Heart left ventricle (tissue), 16 donors: Measurements from ENCODE around the gene MYLK2. TPM values are rescaled to one million over a fixed set of nuclear protein-coding genes. Genes with fewer than 3 reads are reported as not detected.

ENCODE experiments used
- ATAC-seq, 4 donors: fragments of 200-7000 bp; cut with Tn5 transposase; one replicate each; pipeline ENCODE4 v1.9.1; 2020 to 2022; ENCODE audit warnings: moderate library complexity in 4 of 4, mild to moderate bottlenecking in 3 of 4, moderate number of reproducible peaks in 1 of 4
- DNase-seq, 5 donors: peaks; one replicate each; pipeline ENCODE4 v3.0.0-alpha.2; 2020
- H3K27ac ChIP-seq, 12 donors: fragments of 200-600 bp; sonication (generic) in 4 of 12; one replicate each; pipeline versions ENCODE4 v1.5.0 to v1.8.0; 2016 to 2022; ENCODE audit warnings: mild to moderate bottlenecking in 2 of 12
- H3K27me3 ChIP-seq, 9 donors: fragments of 200-600 bp; sonication (generic) in 2 of 9; one replicate each; pipeline versions ENCODE4 v1.5.1 to v1.8.0; 2016 to 2022; ENCODE audit warnings: mild to moderate bottlenecking in 3 of 9
- H3K36me3 ChIP-seq, 9 donors: fragments of 200-600 bp; sonication (generic) in 2 of 9; one replicate each; pipeline versions ENCODE4 v1.5.0 to v1.8.0; 2018 to 2022; ENCODE audit warnings: mild to moderate bottlenecking in 2 of 9
- H3K4me1 ChIP-seq, 12 donors: fragments of 200-600 bp; sonication (generic) in 4 of 12; one replicate each; pipeline versions ENCODE4 v1.5.0 to v1.8.0; 2016 to 2022; ENCODE audit warnings: mild to moderate bottlenecking in 3 of 12
- H3K4me3 ChIP-seq, 12 donors: fragments of 200-600 bp; sonication (generic) in 4 of 12; one replicate each; pipeline versions ENCODE4 v1.5.0 to v1.8.0; 2017 to 2022; ENCODE audit warnings: mild to moderate bottlenecking in 9 of 12, moderate library complexity in 4 of 12
- H3K9me3 ChIP-seq, 12 donors: fragments of 200-600 bp; sonication (generic) in 4 of 12; one replicate each; pipeline versions ENCODE4 v1.5.0 to v1.8.0; 2016 to 2022; ENCODE audit warnings: mild to moderate bottlenecking in 1 of 12
- POLR2A ChIP-seq, 2 donors: fragments of 450-650 bp; IDR thresholded peaks; one replicate each; pipeline ENCODE4 v1.6.1; 2017; ENCODE audit warnings: antibody characterized with exemption in 2 of 2, mild to moderate bottlenecking in 2 of 2, moderate library complexity in 2 of 2
- WGBS, 4 donors: extraction: QIAGEN DNeasy Blood & Tissue Kit in 2 of 4; methylation state at CpG; one replicate each; pipeline versions ENCODE4 v1.1.5 to v1.1.7; 2013 to 2018; 5-methylcytosine and 5-hydroxymethylcytosine counted together
- intact Hi-C, 10 donors: fragments of 100-400 bp; cut with DNase I; formaldehyde crosslinking; loops; one replicate each; pipeline versions ENCODE4 v1.11.1 to v1.14.2; 2022
- polyA plus RNA-seq, 2 donors: library from polyadenylated mRNA; stranded (reverse); fragments of 200-250 nt; gene quantifications; one replicate each; pipeline ENCODE4 v1.2.3, GENCODE V29; 2013
- total RNA-seq, 9 donors: library from RNA; depleted of rRNA in 2 of 9; stranded (reverse); fragments of >200 nt in 2 of 9; fragmentation: NEBNext Ultra II Directional in 3 of 9; extraction: Animal tissue kit (Norgen Biotek cat#: 25700) in 3 of 9; gene quantifications; one replicate each; pipeline versions ENCODE4 v1.1.0 to v1.2.4, GENCODE V29; 2016 to 2023
- TF ChIP-seq, protein P1 (sequence below), 12 donors: fragments of 200-600 bp; sonication (generic) in 4 of 12; IDR thresholded peaks; one replicate each; pipeline versions ENCODE4 v1.5.0 to v1.8.0; 2018 to 2022; ENCODE audit warnings: antibody characterized with exemption in 12 of 12, mild to moderate bottlenecking in 5 of 12
- donor health status: ischemic (EF 13 %, LVEDD 7.1; RV severe dilation, severe dysfunction).
- donor health status: healthy with polysubstance abuse.
- donor health status: DM: no; HTN: yes; CAD: no.
- donor health status: DM: no; HTN: no; CAD: no.
- donor health status: ischemic (EF 25% LVEDD 6.9; RV normal size, moderate dysfunction).
- donor health status: ischemic (EF 25% LVEDD 5.7; RV mildly dilated, moderate dysfunction).
- donor health status: healthy.
- donor health status: DM: yes; HTN: yes; CAD: no.
- donor health status: ischemic (EF 35%, LVEDD 5.7; RV mildly dilated, moderate dysfunction).
- donor health status: nonischemic (EF 11% LVEDD 7.7; RV severe dilation, severe dysfunction).
- donor health status: DM: yes; HTN: yes; CAD: no.
- donor health status: PGD.
- donor health status: ischemic (EF 29% LVEDD 5.4; RV normal size, mild dysfunction).
- donor health status: nonischemic (EF 23%, LVEDD 6.1; RV moderate dilation, normal function).

MYLK2 gene
- total and polyA plus RNA-seq, 11 donors: 0.10 to 0.76 (median 0.17) TPM; not detected in 1

DNA sequence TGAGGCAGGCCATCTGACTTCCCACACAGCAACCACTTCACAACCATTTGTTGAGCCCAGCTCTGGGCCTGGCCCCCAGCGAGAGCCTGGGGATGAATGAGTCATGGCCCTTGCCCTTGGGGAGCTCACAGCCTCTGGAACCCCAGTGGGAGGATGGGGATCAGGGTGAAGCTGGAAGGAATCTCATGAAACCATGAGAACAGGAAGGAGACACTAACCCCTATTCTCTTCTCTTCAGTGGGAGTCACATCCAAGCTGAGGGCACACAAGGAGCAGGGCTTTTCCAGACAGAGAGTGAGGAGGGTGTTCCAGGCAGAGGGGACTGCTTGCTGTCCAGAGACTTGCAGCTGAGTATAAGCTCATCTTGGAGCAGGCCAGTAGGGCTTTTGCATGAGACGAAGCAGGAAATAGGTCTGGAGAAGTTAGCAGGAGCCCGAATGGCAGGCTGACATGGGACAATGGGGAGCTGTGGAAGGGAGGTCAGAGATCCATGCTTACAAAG lies 18.8 kb downstream of the MYLK2 start:
- peak overlapping the region in 10 of 12 donors; percentile 14 to 89 (median 62) for H3K27ac ChIP-seq
- peak in 2 of 4 donors; percentile 3 to 10 for ATAC-seq
- no peaks in the 10 kb centered on the region for H3K36me3 ChIP-seq
- H3K4me1 ChIP-seq: peaks cover 0 to 90% (median 46%) of the 10 kb centered on the region in 12 donors
- intact Hi-C loops: loop anchor here in 1 of 10 donors (10.0 kb wide), 1 partner anchor 617 kb away; no protein-coding TSS in a partner anchor
- no peaks in the 10 kb centered on the region for H3K27me3 ChIP-seq
- TF ChIP-seq POLR2A (IDR thresholded peaks at IDR 0.05): no peak
- H3K9me3 ChIP-seq: no peaks in the 10 kb centered on the region
- DNase-seq: no peak
- 46 to 59% (median 55%) methylated on average over 3 of the region's 3 CpGs for WGBS, 4 donors
- no peak overlapping the region for H3K4me3 ChIP-seq

DNA sequence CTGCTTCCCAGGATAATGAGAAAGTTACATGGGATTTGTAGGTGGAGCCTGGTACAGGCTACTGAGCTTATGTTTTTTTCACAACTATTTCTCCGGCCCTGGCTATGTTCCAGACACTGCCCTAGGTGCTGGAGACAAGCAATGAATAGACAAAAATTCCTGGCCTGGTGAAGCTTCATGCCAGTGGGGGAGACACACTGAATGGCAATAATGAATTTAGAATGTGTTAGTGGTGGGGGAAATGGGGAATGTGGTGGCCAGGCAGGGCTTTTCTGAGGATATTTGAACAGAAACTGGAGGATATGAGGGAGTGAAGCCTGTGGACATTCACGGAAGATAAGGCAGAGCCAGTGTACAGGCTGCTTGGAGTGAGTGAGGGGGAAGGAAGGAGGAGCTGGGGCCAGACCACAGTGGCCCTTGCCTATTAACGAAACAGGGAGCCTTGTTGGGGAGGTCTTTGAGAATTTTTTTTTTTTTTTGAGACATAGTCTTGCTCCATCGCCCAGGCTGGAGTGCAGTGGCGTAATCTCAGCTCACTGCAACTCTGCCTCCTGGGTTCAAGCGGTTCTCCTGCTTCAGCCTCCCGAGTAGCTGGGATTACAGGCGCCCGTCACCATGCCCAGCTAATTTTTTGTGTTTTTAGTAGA lies 19.6 kb downstream of the MYLK2 start:
- intact Hi-C loops: loop anchor here in 1 of 10 donors (10.0 kb wide), 1 partner anchor 616 kb away; no protein-coding TSS in a partner anchor
- H3K36me3 ChIP-seq: no peaks in the 10 kb centered on the region
- DNase-seq (no peak), ATAC-seq (no peak)
- H3K4me1 ChIP-seq: peaks cover 0 to 94% (median 51%) of the 10 kb centered on the region in 12 donors
- H3K27me3 ChIP-seq: no peaks in the 10 kb centered on the region
- no peaks in the 10 kb centered on the region for H3K9me3 ChIP-seq
- 76 to 84% (median 81%) methylated on average over 9 of the region's 9 CpGs for WGBS, 4 donors
- peak overlapping the region in 9 of 12 donors; percentile 20 to 89 (median 65) for H3K27ac ChIP-seq
- H3K4me3 ChIP-seq: no peak overlapping the region
- no peak for TF ChIP-seq POLR2A (IDR thresholded peaks at IDR 0.05)
- TF ChIP-seq, protein P1, sequence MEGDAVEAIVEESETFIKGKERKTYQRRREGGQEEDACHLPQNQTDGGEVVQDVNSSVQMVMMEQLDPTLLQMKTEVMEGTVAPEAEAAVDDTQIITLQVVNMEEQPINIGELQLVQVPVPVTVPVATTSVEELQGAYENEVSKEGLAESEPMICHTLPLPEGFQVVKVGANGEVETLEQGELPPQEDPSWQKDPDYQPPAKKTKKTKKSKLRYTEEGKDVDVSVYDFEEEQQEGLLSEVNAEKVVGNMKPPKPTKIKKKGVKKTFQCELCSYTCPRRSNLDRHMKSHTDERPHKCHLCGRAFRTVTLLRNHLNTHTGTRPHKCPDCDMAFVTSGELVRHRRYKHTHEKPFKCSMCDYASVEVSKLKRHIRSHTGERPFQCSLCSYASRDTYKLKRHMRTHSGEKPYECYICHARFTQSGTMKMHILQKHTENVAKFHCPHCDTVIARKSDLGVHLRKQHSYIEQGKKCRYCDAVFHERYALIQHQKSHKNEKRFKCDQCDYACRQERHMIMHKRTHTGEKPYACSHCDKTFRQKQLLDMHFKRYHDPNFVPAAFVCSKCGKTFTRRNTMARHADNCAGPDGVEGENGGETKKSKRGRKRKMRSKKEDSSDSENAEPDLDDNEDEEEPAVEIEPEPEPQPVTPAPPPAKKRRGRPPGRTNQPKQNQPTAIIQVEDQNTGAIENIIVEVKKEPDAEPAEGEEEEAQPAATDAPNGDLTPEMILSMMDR (IDR thresholded peaks at IDR 0.05): no peak

DNA sequence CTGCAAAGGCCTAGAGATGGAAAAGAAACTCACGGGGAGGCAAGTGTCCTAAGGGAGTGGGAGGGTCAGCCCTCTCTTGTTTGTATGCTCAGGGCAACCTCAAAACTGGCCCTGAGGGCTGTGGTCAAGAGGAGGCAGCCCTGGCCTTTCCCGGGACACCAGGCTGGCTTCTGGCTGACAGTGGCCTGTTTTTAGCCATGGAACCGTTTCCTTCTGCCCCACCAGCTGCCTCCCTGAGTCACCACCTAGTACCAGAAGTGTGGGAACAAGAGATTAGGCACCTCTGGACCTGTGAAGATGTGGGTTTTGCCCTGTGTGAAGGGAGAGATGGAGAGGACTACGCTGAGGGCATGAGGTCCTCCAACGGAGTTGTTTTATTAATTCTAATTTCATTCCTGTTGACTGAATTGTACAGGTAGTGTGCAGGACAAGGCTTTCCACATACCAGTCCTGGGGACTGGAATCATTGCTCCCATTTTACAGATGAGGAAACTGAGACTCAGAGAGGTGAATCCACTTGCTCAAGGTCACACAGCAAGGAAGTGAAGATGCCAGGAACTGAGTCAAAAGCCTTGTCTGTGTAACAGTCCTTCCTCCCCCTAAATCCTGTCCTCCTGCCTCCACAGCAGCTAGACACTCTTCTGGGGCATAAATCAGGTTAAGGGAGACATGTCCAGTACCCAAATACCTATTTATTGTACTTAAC lies 20.8 kb downstream of the MYLK2 start:
- Histone ChIP-seq H3K4me3 (no peak overlapping the region), H3K9me3 (no peaks in the 10 kb centered on the region), H3K36me3 (no peaks in the 10 kb centered on the region), H3K4me1 (peaks cover 0 to 95% (median 49%) of the 10 kb centered on the region in 12 donors), H3K27ac (peak overlapping the region in 4 of 12 donors; percentile 84 to 89 (median 86)), H3K27me3 (no peaks in the 10 kb centered on the region)
- DNase-seq (no peak), ATAC-seq (no peak)
- TF ChIP-seq, protein P1 (IDR thresholded peaks at IDR 0.05): no peak
- no peak for TF ChIP-seq POLR2A (IDR thresholded peaks at IDR 0.05)
- 70 to 75% (median 73%) methylated on average over 5 of the region's 5 CpGs for WGBS, 4 donors
- intact Hi-C loops: loop anchor here in 1 of 10 donors (10.0 kb wide), 1 partner anchor 615 kb away; no protein-coding TSS in a partner anchor

DNA sequence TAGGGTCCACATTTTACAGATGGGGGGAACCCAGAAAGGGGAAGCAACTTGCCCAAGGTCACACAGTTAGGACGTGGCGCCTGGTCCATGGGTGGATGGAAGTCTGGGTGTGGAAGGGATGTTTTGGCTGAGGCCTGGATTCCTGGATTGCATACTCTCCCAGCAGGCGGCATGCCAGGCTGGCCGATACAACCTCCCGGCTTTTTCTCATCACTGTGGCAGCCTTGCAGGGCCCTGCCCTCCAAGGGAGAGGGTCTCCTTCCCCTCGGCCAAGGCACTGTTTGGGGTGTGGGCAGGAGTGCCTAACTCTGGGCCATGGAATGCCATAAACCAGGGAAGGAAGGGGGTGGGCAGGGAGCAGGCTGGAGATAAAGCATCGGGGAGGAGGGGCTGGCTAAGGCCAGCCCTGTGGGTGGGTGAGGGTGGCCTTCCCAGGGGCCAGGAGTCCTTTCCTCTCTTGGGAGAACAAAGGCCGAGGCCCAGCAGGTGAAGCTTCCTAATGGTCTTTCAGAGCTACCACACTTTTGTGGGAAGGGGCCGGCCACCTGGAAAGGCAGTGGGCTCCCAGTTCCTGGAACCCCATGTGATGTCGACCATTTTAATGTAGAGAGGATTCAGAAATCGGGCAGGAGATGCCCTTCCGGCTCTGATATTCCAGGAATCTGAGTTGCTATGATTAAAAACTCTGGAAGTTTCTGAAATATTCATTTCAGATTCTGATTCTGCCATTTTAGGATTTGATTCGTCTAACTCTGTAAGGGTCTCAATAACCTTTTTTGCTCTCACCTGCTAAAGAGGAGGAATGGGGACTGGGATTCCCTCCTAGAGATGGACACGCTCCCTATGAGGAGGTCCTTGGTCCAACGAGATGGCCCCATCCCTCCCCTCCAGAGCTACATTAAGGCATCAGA lies 22.0 kb downstream of the MYLK2 start:
- Histone ChIP-seq H3K36me3 (no peaks in the 10 kb centered on the region), H3K9me3 (no peaks in the 10 kb centered on the region), H3K4me1 (peaks cover 0 to 92% (median 42%) of the 10 kb centered on the region in 12 donors), H3K4me3 (peak overlapping the region in 1 of 12 donors; percentile 66), H3K27me3 (no peaks in the 10 kb centered on the region), H3K27ac (peak overlapping the region in 10 of 12 donors; percentile 22 to 89 (median 79))
- TF ChIP-seq POLR2A (IDR thresholded peaks at IDR 0.05): no peak
- ATAC-seq (no peak), DNase-seq (no peak)
- intact Hi-C loops: no loop called here
- WGBS, 4 donors: 68 to 78% (median 75%) methylated on average over 14 to 15 of the region's 15 CpGs
